Kidney epithelial cell (primary cell): ENCODE results near the gene PRLH. TPM values are rescaled to one million over a fixed set of nuclear protein-coding genes. Genes with fewer than 3 reads are reported as not detected.
"Not testable (repeated sequence)": the region's sequence is repeated elsewhere in the genome, so short reads cannot be mapped to it uniquely, and the experiment has no call there.

ENCODE experiments used
- DNase-seq: peaks from one replicate; pipeline ENCODE4 v3.0.0-alpha.2; 2010; ENCODE audit warnings: low read depth
- H3K27me3 ChIP-seq: 2 replicates; pipeline ENCODE4 v1.6.0; 2011; ENCODE audit warnings: low read length; ENCODE audit not compliant: control insufficient read depth, insufficient read depth
- H3K36me3 ChIP-seq: 2 replicates; pipeline ENCODE4 v1.5.1; 2011; ENCODE audit warnings: low read length; ENCODE audit not compliant: control insufficient read depth, insufficient read depth
- H3K4me3 ChIP-seq: 2 replicates; pipeline ENCODE4 v1.5.1; 2011; ENCODE audit warnings: low read depth, mild to moderate bottlenecking, control low read depth, low read length
- total RNA-seq: library from RNA; depleted of rRNA; stranded (reverse); fragments of >200 nt; gene quantifications from 2 replicates; pipeline ENCODE4 v1.2.3, GENCODE V29; 2015
- TF ChIP-seq, protein P1 (sequence below): IDR thresholded peaks from 2 replicates; pipeline ENCODE4 v1.5.1; 2011; ENCODE audit warnings: mild to moderate bottlenecking, moderate library complexity, low read length, control low read depth, inconsistent platforms; ENCODE audit not compliant: insufficient read depth, poor library complexity, severe bottlenecking

PRLH gene
- total RNA-seq, 1 donor from 2014 or later: not detected

- H3K27me3 ChIP-seq: no peaks in the 10 kb centered on the region
- H3K4me3 ChIP-seq: no peak overlapping the region
- H3K36me3 ChIP-seq: no peaks in the 10 kb centered on the region
- DNase-seq: no peak
- TF ChIP-seq, protein P1, sequence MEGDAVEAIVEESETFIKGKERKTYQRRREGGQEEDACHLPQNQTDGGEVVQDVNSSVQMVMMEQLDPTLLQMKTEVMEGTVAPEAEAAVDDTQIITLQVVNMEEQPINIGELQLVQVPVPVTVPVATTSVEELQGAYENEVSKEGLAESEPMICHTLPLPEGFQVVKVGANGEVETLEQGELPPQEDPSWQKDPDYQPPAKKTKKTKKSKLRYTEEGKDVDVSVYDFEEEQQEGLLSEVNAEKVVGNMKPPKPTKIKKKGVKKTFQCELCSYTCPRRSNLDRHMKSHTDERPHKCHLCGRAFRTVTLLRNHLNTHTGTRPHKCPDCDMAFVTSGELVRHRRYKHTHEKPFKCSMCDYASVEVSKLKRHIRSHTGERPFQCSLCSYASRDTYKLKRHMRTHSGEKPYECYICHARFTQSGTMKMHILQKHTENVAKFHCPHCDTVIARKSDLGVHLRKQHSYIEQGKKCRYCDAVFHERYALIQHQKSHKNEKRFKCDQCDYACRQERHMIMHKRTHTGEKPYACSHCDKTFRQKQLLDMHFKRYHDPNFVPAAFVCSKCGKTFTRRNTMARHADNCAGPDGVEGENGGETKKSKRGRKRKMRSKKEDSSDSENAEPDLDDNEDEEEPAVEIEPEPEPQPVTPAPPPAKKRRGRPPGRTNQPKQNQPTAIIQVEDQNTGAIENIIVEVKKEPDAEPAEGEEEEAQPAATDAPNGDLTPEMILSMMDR: no peak
These were observed 26.7 kb downstream of the PRLH start for GRCh38 chr2:237593036-237593435.

DNA sequence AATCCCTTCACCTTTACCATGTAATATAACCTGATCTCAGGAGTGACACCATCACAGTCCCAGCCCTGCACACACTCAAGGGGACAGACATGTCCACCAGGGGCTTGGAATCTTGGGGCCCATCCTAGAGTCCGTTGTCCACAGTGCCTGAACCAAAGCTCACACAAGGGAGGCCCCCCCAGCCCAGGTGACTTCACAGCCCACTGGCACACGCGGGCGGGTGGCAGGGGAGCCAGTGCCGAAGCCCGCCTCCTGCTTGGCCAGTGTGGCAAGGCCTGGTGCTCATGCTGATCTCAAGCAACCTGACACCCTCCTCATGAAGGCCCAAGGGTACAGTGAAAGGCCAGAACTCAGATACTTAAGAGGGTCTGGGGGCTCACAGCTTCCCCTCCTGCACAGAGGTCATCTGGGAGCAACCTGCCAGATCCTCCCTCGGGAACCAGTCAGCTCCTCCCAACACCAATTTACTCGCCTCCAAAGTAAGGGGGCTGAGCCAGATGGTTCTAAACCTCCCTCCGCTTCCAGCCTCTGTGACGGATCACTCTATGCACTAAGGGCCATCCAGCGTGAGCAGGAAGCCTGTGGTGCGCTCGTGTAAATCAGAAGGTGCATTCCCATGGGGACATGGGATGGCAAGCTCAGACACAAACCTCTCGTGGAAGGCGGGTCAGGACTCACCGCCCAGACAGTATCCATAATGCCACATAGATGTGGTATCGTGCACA is 27.4 kb downstream of the PRLH start:
- H3K36me3 ChIP-seq: no peaks in the 10 kb centered on the region
- TF ChIP-seq, protein P1: no peak
- H3K4me3 ChIP-seq: no peak overlapping the region
- no peaks in the 10 kb centered on the region for H3K27me3 ChIP-seq
- DNase-seq: no peak

DNA sequence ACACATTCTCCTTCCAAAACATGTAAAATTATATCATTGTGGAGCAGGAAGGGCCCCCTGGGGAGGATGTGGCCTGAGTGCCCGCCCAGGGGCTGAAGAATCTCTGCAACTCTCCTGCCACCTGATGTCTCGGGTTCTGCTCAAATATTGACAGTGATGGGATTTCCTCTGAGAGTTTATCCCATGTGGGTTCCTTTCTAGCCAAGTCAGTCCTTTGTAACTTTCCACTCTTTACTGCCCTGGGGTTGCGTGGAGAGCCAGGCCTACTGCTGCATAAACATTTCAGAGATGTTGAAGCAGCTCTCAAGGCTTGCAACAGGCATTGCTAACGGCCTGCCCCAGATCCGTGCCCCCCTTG is 28.1 kb downstream of the PRLH start:
- no peak for DNase-seq
- no peaks in the 10 kb centered on the region for H3K27me3 ChIP-seq
- H3K4me3 ChIP-seq: no peak overlapping the region
- TF ChIP-seq, protein P1: no peak
- H3K36me3 ChIP-seq: no peaks in the 10 kb centered on the region

- not testable (repeated sequence) for DNase-seq, H3K4me3 ChIP-seq, H3K27me3 ChIP-seq, H3K36me3 ChIP-seq
These were observed 29.6 kb downstream of the PRLH start for GRCh38 chr2:237595829-237596519.

DNA sequence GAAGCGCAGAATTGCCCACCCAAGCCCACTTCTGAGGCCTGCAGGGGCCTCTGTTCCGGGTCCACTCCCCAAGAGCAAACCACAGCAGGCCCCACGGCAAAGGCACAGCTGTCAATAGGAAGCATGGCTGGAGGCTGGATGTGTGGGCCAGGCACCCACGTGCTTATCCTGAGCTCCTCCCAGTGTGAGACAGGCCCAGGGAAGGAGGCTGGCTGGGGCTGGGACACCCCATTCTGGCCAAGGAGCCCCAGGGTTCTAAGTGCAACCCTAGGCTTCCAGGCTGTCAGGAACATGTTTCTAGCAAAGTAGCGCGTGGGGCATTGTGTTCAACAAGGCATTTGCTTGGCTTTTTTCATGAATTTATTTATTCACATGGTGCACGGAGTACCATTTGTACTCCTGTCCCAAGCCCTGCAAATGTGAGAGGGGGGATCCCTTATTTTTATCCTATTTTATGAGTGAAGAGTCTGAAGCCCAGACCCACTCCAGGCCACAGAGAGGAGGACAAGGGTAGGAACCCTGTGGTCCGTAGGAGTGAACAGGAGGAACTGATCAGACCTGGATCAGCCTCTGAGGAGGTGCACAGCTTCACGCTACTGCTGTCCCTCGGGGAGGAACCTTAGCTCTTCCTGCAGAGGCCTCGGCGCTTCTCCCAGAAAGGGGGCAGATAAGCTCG is 30.3 kb downstream of the PRLH start:
- Histone ChIP-seq H3K27me3 (no peaks in the 10 kb centered on the region), H3K4me3 (no peak overlapping the region), H3K36me3 (no peaks in the 10 kb centered on the region)
- TF ChIP-seq, protein P1: no peak
- DNase-seq: no peak

GRCh38 chr2:237597196-237598145 is 31.1 kb downstream of the PRLH start:
- Histone ChIP-seq H3K4me3 (no peak overlapping the region), H3K36me3 (no peaks in the 10 kb centered on the region), H3K27me3 (no peaks in the 10 kb centered on the region)
- no peak for DNase-seq
- TF ChIP-seq, protein P1: no peak
